WTC11 (cell line): Measurements from ENCODE around the gene ETV7. TPM values are rescaled to one million over a fixed set of nuclear protein-coding genes. Genes with fewer than 3 reads are reported as not detected.

Experiments
- ATAC-seq: fragments of 200-7000 bp; cut with Tn5 transposase; 2 replicates; pipeline ENCODE4 v1.10.0; 2021; ENCODE audit warnings: mild to moderate bottlenecking, moderate library complexity
- CTCF ChIA-PET: fragments of 300-600 bp; sonication (Branson Sonifier 250); formaldehyde crosslinking; loops from one replicate; lab custom pipeline; 2021; ENCODE audit warnings: antibody characterized with exemption; lab: Charles Lee
- POLR2A ChIA-PET: fragments of 350-600 bp; sonication (Branson Sonifier 250); formaldehyde crosslinking; loops from one replicate; lab custom pipeline; 2021; ENCODE audit warnings: antibody characterized with exemption; lab: Charles Lee
- DNase-seq: peaks from one replicate; pipeline ENCODE4 v3.0.0; 2021; ENCODE audit warnings: low spot score
- H3K27ac Mint-ChIP-seq: 2 replicates; pipeline ENCODE4 v1.8.0; 2021; ENCODE audit warnings: mixed read lengths
- H3K27me3 Mint-ChIP-seq: 2 replicates; pipeline ENCODE4 v1.8.0; 2021; ENCODE audit warnings: low read depth, mild to moderate bottlenecking, moderate library complexity, mixed read lengths
- H3K36me3 Mint-ChIP-seq: 2 replicates; pipeline ENCODE4 v1.8.0; 2021; ENCODE audit warnings: mixed read lengths
- H3K4me1 Mint-ChIP-seq: 2 replicates; pipeline ENCODE4 v1.8.0; 2022; ENCODE audit warnings: mixed read lengths
- H3K4me3 Mint-ChIP-seq: 2 replicates; pipeline ENCODE4 v1.8.0; 2021; ENCODE audit warnings: mild to moderate bottlenecking, moderate library complexity, mixed read lengths
- H3K9me3 Mint-ChIP-seq: 2 replicates; pipeline ENCODE4 v1.8.0; 2021; ENCODE audit warnings: mixed read lengths
- FOXJ3 ChIP-seq: sonication (generic); formaldehyde crosslinking; IDR thresholded peaks from 2 replicates; pipeline ENCODE4 v1.9.0; 2021; ENCODE audit warnings: missing genetic modification reagents, mild to moderate bottlenecking, borderline replicate concordance
- NFATC4 ChIP-seq: fragments of 250-450 bp; sonication (Bioruptor Pico); IDR thresholded peaks from 2 replicates; pipeline ENCODE4 v1.9.0; 2021; ENCODE audit warnings: mild to moderate bottlenecking
- PREB ChIP-seq: sonication (generic); formaldehyde crosslinking; IDR thresholded peaks from 2 replicates; pipeline ENCODE4 v1.8.1; 2022; ENCODE audit warnings: mild to moderate bottlenecking, missing genetic modification reagents, moderate library complexity, borderline replicate concordance
- SMAD3 ChIP-seq: sonication (generic); formaldehyde crosslinking; IDR thresholded peaks from 2 replicates; pipeline ENCODE4 v1.8.0; 2022; ENCODE audit warnings: missing genetic modification reagents, mild to moderate bottlenecking, borderline replicate concordance
- SMAD4 ChIP-seq: sonication (generic); formaldehyde crosslinking; IDR thresholded peaks from 2 replicates; pipeline ENCODE4 v1.8.0; 2022; ENCODE audit warnings: mild to moderate bottlenecking, missing genetic modification reagents
- STAT6 ChIP-seq: sonication (generic); formaldehyde crosslinking; conservative IDR thresholded peaks from 2 replicates; pipeline ENCODE4 v1.8.1; 2023; ENCODE audit warnings: mild to moderate bottlenecking, low read depth, missing genetic modification reagents, moderate library complexity
- TEAD1 ChIP-seq: sonication (generic); formaldehyde crosslinking; IDR thresholded peaks from 2 replicates; pipeline ENCODE4 v1.8.0; 2022; ENCODE audit warnings: mild to moderate bottlenecking, missing genetic modification reagents
- TEAD4 ChIP-seq: sonication (generic); formaldehyde crosslinking; IDR thresholded peaks from 2 replicates; pipeline ENCODE4 v1.8.0; 2022; ENCODE audit warnings: mild to moderate bottlenecking, missing genetic modification reagents
- ZNF121 ChIP-seq: sonication (generic); formaldehyde crosslinking; IDR thresholded peaks from 2 replicates; pipeline ENCODE4 v1.8.0; 2023; ENCODE audit warnings: missing genetic modification reagents
- ZNF532 ChIP-seq: fragments of 250-450 bp; sonication (Bioruptor Pico); IDR thresholded peaks from 2 replicates; pipeline ENCODE4 v1.9.0; 2021; ENCODE audit warnings: mild to moderate bottlenecking, borderline replicate concordance
- total RNA-seq: library from RNA; stranded (reverse); gene quantifications from 3 replicates; pipeline ENCODE4 v1.2.3, GENCODE V29; 2021
- TF ChIP-seq, protein P1 (sequence below): fragments of 250-450 bp; sonication (Bioruptor Pico); IDR thresholded peaks from 2 replicates; pipeline ENCODE4 v1.8.0; 2021; ENCODE audit warnings: mild to moderate bottlenecking
- TF ChIP-seq, protein P2 (sequence below): sonication (generic); formaldehyde crosslinking; IDR thresholded peaks from 2 replicates; pipeline ENCODE4 v1.8.1; 2023; ENCODE audit warnings: mild to moderate bottlenecking, missing genetic modification reagents, moderate library complexity
- TF ChIP-seq, protein P3 (sequence below): fragments of 250-450 bp; sonication (Bioruptor Pico); IDR thresholded peaks from 2 replicates; pipeline ENCODE4 v1.9.0; 2021; ENCODE audit warnings: mild to moderate bottlenecking
- TF ChIP-seq, protein P4 (sequence below): sonication (generic); formaldehyde crosslinking; IDR thresholded peaks from 2 replicates; pipeline ENCODE4 v1.8.0; 2022; ENCODE audit warnings: mild to moderate bottlenecking, missing genetic modification reagents

The ETV7 gene
- total RNA-seq, 1 experiment from 2014 or later, result 0.68 TPM

GRCh38 chr6:36317623-36318022 is 69.8 kb downstream of the ETV7 start:
- no peak overlapping the region for H3K27ac Mint-ChIP-seq
- POLR2A ChIA-PET, result no interaction called here
- no peaks in the 10 kb centered on the region for H3K36me3 Mint-ChIP-seq
- no peak for DNase-seq
- ATAC-seq, result no peak
- no peaks in the 10 kb centered on the region for H3K27me3 Mint-ChIP-seq
- peaks cover 5% of the 10 kb centered on the region for H3K4me1 Mint-ChIP-seq
- CTCF ChIA-PET, result interaction anchor here (0.6 to 2.9 kb wide), 4 partner anchors 15 to 84 kb away, joined by 3 to 13 read pairs (median 4); no protein-coding TSS in a partner anchor
- H3K9me3 Mint-ChIP-seq, result no peaks in the 10 kb centered on the region
- TF ChIP-seq, protein P1, sequence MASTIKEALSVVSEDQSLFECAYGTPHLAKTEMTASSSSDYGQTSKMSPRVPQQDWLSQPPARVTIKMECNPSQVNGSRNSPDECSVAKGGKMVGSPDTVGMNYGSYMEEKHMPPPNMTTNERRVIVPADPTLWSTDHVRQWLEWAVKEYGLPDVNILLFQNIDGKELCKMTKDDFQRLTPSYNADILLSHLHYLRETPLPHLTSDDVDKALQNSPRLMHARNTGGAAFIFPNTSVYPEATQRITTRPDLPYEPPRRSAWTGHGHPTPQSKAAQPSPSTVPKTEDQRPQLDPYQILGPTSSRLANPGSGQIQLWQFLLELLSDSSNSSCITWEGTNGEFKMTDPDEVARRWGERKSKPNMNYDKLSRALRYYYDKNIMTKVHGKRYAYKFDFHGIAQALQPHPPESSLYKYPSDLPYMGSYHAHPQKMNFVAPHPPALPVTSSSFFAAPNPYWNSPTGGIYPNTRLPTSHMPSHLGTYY (CRISPR knock-in tag), result no peak
- TF ChIP-seq, protein P2, sequence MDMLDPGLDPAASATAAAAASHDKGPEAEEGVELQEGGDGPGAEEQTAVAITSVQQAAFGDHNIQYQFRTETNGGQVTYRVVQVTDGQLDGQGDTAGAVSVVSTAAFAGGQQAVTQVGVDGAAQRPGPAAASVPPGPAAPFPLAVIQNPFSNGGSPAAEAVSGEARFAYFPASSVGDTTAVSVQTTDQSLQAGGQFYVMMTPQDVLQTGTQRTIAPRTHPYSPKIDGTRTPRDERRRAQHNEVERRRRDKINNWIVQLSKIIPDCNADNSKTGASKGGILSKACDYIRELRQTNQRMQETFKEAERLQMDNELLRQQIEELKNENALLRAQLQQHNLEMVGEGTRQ (CRISPR knock-in tag), result no peak
- TF ChIP-seq FOXJ3, result no peak
- TF ChIP-seq, protein P3, sequence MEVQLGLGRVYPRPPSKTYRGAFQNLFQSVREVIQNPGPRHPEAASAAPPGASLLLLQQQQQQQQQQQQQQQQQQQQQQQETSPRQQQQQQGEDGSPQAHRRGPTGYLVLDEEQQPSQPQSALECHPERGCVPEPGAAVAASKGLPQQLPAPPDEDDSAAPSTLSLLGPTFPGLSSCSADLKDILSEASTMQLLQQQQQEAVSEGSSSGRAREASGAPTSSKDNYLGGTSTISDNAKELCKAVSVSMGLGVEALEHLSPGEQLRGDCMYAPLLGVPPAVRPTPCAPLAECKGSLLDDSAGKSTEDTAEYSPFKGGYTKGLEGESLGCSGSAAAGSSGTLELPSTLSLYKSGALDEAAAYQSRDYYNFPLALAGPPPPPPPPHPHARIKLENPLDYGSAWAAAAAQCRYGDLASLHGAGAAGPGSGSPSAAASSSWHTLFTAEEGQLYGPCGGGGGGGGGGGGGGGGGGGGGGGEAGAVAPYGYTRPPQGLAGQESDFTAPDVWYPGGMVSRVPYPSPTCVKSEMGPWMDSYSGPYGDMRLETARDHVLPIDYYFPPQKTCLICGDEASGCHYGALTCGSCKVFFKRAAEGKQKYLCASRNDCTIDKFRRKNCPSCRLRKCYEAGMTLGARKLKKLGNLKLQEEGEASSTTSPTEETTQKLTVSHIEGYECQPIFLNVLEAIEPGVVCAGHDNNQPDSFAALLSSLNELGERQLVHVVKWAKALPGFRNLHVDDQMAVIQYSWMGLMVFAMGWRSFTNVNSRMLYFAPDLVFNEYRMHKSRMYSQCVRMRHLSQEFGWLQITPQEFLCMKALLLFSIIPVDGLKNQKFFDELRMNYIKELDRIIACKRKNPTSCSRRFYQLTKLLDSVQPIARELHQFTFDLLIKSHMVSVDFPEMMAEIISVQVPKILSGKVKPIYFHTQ (CRISPR knock-in tag), result no peak
- no peak for TF ChIP-seq TEAD4 (CRISPR knock-in tag)
- no peak for TF ChIP-seq STAT6 (CRISPR knock-in tag)
- TF ChIP-seq ZNF121 (CRISPR knock-in tag), result no peak
- no peak for TF ChIP-seq SMAD3 (CRISPR knock-in tag)
- no peak for TF ChIP-seq ZNF532 (CRISPR knock-in tag)
- TF ChIP-seq TEAD1, result no peak
- no peak for TF ChIP-seq PREB (CRISPR knock-in tag)
- TF ChIP-seq NFATC4, result no peak
- TF ChIP-seq SMAD4 (CRISPR knock-in tag), result no peak
- TF ChIP-seq, protein P4, sequence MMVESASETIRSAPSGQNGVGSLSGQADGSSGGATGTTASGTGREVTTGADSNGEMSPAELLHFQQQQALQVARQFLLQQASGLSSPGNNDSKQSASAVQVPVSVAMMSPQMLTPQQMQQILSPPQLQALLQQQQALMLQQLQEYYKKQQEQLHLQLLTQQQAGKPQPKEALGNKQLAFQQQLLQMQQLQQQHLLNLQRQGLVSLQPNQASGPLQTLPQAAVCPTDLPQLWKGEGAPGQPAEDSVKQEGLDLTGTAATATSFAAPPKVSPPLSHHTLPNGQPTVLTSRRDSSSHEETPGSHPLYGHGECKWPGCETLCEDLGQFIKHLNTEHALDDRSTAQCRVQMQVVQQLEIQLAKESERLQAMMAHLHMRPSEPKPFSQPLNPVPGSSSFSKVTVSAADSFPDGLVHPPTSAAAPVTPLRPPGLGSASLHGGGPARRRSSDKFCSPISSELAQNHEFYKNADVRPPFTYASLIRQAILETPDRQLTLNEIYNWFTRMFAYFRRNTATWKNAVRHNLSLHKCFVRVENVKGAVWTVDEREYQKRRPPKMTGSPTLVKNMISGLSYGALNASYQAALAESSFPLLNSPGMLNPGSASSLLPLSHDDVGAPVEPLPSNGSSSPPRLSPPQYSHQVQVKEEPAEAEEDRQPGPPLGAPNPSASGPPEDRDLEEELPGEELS (CRISPR knock-in tag), result no peak
- H3K4me3 Mint-ChIP-seq, result no peak overlapping the region
